Renal cortex interstitium (tissue), 15 donors: ENCODE measurements around the gene FDXR. TPM values are rescaled to one million over a fixed set of nuclear protein-coding genes. Genes with fewer than 3 reads are reported as not detected.
"Not testable (repeated sequence)": the region's sequence is repeated elsewhere in the genome, so short reads cannot be mapped to it uniquely, and the experiment has no call there.

ENCODE experiments used
- DNase-seq, 11 donors: peaks; one replicate each; pipeline ENCODE4 v3.0.0-alpha.2; 2013; ENCODE audit warnings: low read depth in 9 of 11, low spot score in 4 of 11; ENCODE audit errors: extremely low read depth in 1 of 11
- long read RNA-seq, 16 experiments: transcript quantifications; one replicate each; lab custom pipeline, GENCODE V29; 2026
- polyA plus RNA-seq, 3 donors: library from polyadenylated mRNA; unstranded; fragments of 120-200 nt; gene quantifications; one replicate each; pipeline ENCODE4 v1.2.1, GENCODE V29; 2013; ENCODE audit not compliant: insufficient read length in 3 of 3

FDXR gene, protein sequence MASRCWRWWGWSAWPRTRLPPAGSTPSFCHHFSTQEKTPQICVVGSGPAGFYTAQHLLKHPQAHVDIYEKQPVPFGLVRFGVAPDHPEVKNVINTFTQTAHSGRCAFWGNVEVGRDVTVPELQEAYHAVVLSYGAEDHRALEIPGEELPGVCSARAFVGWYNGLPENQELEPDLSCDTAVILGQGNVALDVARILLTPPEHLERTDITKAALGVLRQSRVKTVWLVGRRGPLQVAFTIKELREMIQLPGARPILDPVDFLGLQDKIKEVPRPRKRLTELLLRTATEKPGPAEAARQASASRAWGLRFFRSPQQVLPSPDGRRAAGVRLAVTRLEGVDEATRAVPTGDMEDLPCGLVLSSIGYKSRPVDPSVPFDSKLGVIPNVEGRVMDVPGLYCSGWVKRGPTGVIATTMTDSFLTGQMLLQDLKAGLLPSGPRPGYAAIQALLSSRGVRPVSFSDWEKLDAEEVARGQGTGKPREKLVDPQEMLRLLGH
- polyA plus RNA-seq: 1 to 10 TPM; 5.6 to 8.7 (median 8.6) TPM
- long read RNA-seq, donor 1, partial matches to known transcripts: 0 of 1 reads
- long read RNA-seq, donor 1, other reads (novel, unspliced or antisense): 0 of 1 reads
- long read RNA-seq, donor 2, partial matches to known transcripts: 0 of 5 reads
- long read RNA-seq, donor 2, other reads (novel, unspliced or antisense): 0 of 5 reads
- long read RNA-seq, donor 3, partial matches to known transcripts: 0 of 3 reads
- long read RNA-seq, donor 3, other reads (novel, unspliced or antisense): 0 of 3 reads
- long read RNA-seq, donor 4, partial matches to known transcripts: 0 of 2 reads
- long read RNA-seq, donor 4, other reads (novel, unspliced or antisense): 0 of 2 reads
- long read RNA-seq, donor 5: 0 reads
- long read RNA-seq, donor 6, partial matches to known transcripts: 0 of 1 reads
- long read RNA-seq, donor 6, other reads (novel, unspliced or antisense): 0 of 1 reads
- long read RNA-seq, donor 7, partial matches to known transcripts: 0 of 2 reads
- long read RNA-seq, donor 7, other reads (novel, unspliced or antisense): 0 of 2 reads
- long read RNA-seq, donor 8: 0 reads
- long read RNA-seq, donor 9, partial matches to known transcripts: 0 of 1 reads
- long read RNA-seq, donor 9, other reads (novel, unspliced or antisense): 0 of 1 reads
- long read RNA-seq, donor 10, partial matches to known transcripts: 0 of 2 reads
- long read RNA-seq, donor 10, other reads (novel, unspliced or antisense): 0 of 2 reads
- long read RNA-seq, donor 11, partial matches to known transcripts: 0 of 3 reads
- long read RNA-seq, donor 11, other reads (novel, unspliced or antisense): 0 of 3 reads
- long read RNA-seq, donor 12, partial matches to known transcripts: 0 of 1 reads
- long read RNA-seq, donor 12, other reads (novel, unspliced or antisense): 0 of 1 reads
- long read RNA-seq, donor 13: 0 reads
- long read RNA-seq, donor 14, partial matches to known transcripts: 0 of 1 reads
- long read RNA-seq, donor 14, other reads (novel, unspliced or antisense): 0 of 1 reads
- long read RNA-seq, donor 15, partial matches to known transcripts: 0 of 1 reads
- long read RNA-seq, donor 15, other reads (novel, unspliced or antisense): 0 of 1 reads
- long read RNA-seq, donor 16, partial matches to known transcripts: 0 of 3 reads
- long read RNA-seq, donor 16, other reads (novel, unspliced or antisense): 0 of 3 reads

DNA sequence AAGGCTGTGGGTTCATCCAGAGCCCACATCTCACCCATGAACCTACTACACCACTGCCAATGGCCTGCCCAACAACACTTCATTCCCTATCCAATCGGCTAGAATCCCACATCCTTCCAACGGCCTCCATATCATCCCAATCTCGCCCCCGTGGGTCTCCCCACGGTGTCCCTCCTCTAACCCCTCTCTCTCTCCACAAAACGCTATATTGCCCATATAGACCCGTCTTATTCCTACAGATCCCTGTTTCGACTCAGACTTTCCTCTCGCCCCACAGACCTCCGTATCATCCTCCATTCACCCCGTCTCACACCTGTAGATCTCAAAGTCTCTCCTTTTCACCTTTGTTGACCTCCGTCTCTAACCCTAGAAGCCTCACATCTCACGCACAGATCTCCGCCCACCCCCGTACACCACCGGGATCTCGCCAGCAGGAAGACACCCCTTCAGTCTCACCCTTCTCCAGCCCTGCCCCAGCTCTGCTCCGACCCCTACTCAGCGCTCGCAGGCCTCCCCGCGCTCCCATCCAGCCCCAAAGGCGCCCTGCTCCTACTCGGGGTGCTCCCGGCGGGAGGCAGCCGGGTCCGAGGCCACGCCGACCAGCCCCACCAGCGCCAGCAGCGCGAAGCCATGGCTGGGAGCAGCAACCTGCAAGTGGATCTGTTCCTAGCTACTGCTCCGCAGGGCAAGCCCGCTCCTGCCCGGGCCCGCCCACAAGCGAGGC, at the start of gene FDXR:
Gene FDXR (minus strand): TSS at position 682 of the 724 bp plus-strand sequence. CDS start 50 bp downstream, at position 632.
- DNase-seq: no peak

DNA sequence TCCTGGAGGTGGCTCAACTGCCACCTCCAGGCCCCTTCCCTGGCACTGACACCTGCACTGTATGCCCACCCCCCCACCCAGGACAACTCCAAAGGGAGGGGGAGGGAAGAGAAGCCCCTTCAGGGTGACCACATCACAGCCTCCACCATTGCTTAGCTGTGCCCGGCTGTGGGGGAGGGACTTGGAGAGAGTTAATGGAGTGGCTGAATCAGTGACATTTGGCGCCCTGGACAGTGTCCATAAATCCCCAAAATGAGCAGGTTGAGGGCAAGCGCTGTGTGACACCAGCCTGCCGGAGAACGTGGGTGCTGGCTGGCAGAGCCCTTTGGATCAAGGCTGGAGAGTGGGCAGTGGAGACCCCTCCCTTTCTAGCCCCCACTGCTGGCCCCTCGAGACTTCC, 49.4 kb upstream of the FDXR start:
- no peak for DNase-seq

DNA sequence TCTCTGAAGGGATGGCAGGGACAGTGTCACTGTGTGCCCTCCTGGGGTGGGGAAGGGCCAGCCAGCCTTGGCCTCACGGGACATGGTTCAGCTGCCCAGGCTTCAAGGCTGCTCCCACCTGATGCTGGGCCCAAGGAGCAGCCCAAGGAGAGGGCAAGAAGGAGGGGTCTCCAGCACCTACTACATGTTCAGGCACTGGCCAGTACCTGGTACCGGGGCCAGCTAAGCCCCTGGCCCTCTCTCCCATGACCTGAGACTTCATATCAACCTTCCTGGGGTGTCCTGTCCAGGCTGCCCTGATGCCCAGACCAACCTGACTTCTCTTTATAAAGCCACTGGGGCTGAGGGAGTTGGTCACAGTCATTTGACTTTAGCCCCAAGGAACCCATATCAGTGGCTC, 49.0 kb upstream of the FDXR start:
- no peak for DNase-seq

DNA sequence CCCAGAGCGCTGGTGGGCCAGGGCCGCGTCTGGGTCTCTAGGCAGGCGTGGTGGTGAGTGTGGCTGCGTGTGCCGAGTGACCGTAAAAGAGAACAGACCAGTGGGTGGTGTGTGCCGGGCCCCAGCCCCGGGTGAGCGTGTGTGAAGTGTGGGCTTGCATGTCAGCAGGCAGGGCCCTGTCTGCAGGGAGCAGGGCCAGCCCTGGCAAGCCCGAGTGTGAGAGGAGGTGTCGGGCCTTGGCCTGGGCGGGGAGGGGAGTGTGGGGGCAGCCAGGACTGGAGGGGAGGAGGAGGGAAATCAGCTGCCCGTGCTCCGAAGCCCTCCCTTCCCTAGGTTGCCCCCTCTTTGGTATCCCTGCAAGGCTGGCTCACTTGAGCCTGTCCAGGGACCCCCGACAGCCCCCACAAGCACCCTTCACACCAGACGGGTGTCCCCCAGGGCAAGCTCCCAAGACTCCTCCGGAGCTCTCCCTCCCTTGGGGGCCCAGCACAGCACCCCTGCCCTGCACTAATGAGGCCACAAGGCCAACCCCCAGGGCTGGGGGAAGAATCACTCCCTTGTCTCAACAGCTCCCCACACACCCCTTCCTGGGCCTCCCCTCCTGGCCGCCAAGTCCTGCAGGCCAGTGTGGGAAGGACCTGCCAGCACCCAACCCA, 48.4 kb upstream of the FDXR start:
- no peak for DNase-seq

DNA sequence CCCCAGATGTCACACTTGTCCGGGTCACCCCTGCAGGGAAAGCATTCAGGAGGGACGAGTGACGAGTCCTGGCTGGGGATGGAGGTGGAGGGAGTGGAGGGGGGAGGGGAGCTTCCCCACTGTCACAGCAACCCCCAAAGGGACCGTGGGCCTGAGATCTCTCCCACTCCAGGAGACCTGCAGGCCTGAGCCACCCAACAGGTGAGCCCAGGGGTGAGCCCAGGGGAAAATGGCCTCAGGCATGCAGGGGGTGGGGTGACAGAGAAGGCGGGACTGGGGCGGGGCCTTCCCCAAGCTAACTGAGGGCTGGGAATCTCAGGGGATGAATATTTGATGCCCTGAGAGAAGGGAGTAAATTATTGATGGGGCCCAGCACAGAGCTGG, 47.8 kb upstream of the FDXR start:
- no peak for DNase-seq

DNA sequence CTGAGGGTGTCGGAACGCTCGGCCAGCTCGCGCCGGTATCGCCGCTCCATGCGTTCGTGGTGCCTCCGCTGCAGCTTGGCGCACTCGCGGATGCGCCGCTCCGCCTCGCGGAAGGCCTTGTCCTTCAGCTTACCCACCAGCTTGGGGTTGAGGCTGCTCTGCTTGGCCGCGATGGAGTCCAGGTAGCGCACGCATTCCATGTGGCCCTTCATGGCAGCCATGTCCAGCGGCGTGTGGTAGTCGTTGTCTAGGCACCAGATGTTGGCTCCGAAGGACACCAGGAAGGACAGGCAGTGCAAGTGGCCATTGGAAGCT, 47.5 kb upstream of the FDXR start:
- no peak for DNase-seq

DNA sequence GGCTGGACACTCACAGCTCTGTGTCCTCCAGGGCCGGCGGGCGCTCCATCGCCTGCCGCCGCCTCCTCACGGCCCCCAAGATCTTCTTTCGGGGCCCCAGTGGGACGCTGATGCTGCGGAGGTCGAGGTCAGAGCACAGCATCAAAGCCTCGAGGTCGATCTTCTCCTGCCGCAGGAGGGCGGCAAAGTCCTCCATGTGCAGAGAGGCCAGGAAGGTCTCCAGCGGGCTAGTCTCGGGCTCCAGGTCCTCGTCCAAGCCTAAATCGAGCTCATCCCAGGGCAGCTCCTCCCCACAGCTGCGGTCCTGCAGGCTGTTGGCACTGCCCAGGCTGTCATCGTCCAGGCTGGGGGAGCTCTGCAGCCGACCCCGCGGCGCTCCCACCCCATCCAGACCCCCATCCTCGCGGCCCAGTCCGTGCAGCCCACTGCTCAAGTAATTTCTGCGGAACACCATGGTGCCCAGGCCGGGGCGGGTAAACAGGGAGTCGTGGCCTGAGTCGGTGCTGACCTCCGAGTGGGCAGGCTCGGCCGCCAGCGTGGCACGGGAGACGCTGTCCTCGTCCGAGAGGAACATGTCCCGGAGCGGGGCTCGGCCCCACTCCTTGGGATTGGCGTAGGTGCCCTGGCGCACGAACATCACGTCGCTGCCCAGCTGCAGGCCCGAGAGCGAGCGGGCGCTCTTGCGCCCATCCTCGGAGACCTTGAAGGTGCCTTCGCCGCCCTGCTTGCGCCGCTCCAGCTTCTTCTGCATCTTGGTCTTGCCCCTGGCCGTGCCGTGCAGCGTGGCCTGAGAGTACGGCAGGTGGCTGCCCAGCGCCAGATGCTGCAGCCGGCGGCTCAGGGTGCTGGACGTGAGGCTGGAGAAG, 46.9 kb upstream of the FDXR start:
- DNase-seq: no peak

DNA sequence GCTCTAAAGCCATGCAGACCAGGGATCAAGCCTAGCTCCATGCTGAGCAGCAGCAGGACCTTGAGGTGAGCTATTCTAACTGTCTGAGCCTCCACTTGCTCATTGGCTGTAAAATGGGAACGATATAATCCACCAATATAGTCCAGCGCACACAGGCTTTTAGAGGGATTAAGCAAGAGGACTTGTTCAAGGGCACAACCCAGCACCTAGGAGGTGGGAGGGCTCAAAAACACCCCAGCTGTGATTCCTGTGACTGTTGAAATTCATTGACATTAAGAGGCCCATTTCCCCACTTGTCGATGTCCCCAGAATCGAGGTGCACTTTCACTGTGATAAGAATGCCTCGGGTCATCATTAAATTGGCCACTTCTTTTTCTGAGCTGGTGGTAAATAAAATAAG, 46.1 kb upstream of the FDXR start:
- no peak for DNase-seq

DNA sequence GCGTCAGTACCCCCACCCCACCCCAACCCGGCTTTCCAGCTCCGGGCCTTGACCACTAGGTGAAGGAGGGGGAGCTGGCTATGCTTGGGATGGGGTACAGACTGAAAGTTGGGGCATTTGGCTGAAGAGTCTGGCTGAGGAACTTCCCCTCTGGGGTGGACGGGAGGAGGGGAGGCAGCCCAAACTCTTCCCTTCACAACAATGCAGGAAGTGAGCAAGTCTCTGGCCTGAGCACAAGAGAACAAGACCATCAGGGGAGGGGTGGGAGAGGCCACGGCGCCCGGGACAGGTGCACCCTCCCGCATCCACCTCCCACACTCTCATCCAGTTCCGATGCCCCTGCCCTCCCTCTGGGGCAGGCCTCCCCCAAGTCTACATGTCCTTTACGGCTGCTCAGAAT, 44.6 kb upstream of the FDXR start:
- DNase-seq: no peak

DNA sequence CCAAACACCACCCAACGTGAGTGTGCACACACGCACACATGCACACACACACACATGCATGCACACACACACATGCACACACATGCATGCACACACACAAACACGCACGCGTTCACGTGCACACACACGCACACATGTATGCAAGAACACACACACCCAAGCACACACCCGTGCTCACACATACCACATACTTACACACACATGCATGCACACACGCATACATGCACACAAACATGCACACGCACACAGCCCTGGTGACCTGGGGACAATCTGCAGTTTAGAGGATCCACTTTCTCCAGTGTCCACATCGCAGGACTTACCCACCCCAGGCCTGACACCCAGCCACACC, 44.0 kb upstream of the FDXR start:
- no peak for DNase-seq

DNA sequence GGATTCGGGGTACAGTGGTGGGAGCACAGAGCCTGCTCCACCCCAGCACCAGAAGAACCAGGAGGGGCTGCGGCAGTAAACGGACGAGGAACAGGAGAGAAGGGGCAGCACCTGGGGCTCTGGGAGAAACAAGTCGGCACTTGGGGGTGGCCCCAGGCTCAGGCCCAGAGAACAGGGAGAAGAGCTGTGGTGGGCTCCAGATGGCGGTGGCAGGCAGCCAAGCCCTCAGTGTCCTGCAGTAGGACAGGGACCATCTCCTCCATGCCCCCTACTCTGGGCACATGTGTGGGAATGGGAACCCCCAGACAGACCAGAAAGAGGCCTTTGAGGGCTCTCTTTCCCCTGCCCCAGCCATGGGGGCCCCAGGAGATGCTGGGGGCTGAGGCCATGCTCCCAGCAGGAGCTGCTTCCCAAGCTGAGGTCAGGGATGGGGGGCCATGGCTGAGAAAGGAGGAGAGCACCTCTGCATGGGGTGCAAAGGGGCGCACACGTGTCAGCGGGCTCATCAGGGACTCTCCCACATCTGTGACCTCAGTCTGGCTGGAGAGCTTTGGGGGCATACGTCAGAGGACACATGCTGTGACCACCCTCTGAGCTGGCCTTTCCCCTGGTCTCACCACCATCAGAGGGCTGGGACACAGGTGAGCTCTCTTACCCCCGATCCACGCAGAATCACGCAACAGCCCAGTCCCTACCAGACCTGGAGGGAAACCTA, 43.5 kb upstream of the FDXR start:
- no peak for DNase-seq

DNA sequence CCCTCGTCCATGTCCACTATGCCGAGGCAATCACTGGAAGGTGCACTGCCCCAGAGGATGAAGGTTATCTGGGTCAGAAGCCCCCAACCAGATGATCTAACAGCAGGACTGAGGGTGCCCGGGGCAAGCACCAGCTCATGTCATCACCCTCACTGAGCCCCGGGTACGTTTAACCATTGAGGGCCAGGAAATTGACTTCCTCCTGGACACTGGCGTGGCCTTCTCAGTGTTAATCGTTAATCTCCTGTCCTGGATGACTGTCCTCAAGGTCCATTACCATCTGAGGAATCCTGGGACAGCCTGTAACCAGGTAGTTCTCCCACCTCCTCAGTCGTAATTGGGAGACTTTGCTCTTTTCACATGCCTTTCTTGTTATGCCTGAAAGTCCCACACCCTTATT, 38.6 kb upstream of the FDXR start:
- DNase-seq: not testable (repeated sequence)

DNA sequence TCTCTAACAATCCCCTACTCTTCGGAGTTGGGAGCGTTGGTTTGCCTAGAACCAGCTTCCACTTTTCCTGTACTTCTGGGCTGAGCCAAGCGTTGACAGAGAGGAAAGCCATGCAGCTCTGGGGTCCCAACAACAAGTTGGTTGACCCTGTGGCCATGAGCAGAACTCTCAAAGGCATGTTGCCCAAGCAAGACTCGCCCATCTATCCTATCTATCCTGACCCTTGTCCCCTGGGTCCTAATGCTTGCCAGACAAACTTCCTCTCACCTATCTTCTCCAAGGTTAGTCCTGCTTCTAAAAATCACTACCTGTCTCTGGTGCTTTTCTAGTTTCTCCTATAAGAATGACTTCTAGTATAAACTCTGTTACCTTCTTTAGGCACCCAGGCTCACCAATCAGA, 36.3 kb upstream of the FDXR start:
- DNase-seq: not testable (repeated sequence)

DNA sequence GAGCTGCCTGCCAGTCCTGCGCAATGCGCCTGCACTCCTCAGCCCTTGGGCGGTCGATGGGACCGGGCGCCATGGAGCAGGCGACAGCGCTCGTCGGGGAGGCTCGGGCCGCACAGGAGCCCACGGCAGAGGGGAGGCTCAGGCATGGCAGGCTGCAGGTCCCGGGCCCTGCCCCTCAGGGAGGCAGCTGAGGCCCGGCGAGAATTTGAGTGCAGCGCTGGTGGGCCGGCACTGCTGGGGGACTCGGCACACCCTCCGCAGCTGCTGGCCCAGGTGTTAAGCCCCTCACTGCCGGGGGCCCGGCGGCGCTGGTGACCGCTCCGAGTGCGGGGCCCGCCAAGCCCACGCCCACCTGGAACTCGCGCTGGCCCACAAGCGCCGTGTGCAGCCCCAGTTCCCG, 34.2 kb upstream of the FDXR start:
- DNase-seq: no peak

DNA sequence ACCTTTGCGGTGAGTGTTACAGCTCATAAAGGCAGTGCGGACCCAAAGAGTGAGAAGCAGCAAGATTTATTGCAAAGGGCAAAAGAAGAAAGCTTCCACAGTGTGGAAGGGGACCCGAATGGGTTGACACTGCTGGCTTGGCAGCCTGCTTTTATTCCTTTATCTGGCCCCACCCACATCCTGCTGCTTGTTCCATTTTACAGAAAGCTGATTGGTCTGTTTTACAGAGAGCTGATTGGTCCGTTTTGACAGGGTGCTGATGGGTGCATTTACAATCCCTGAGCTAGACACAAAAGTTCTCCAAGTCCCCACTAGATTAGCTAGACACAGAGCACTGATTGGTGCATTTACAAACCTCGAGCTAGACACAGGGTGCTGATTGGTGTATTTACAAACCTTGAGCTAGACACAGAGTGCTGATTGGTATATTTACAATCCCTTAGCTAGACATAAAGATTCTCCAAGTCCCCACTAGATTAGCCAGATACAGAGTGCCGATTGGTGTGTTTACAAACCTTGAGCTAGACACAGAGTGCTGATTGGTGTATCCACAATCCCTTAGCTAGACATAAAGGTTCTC, 33.5 kb upstream of the FDXR start:
- not testable (repeated sequence) for DNase-seq
